ENCODE measurements around the gene HLA-DMB. TPM values are rescaled to one million over a fixed set of nuclear protein-coding genes. Genes with fewer than 3 reads are reported as not detected.

The HLA-DMB gene
- total and polyA plus RNA-seq, 10 of the 15 experiments (the other 5 are each of a cell fraction or from before 2014, with no cell fraction given) = 114 to 173 (median 150) TPM

- TF ChIP-seq EZH2 (IDR thresholded peaks at IDR 0.05; ENCODE audit: borderline replicate concordance, control insufficient read depth, low read depth, low read length) (no peak), CBFB (IDR thresholded peaks at IDR 0.05; ENCODE audit: low read depth) (no peak; the same call in 1 of the 2 replicates), FOS (IDR thresholded peaks at IDR 0.05; ENCODE audit: borderline replicate concordance, extremely low read depth, insufficient read length) (no peak), CBX3 (IDR thresholded peaks at IDR 0.05; ENCODE audit: borderline replicate concordance, low read depth) (no peak), ZNF384 (IDR thresholded peaks at IDR 0.05; ENCODE audit: borderline replicate concordance, low read depth, low read length) (no peak), SMAD1 (IDR thresholded peaks at IDR 0.05; ENCODE audit: low read depth, partially characterized antibody) (no peak), RCOR1 (conservative IDR thresholded peaks at IDR 0.05; ENCODE audit: low read depth, low read length) (no peak; the same call in 1 of the 2 replicates), NR2F1 (conservative IDR thresholded peaks at IDR 0.05) (0 out of 2 replicates have a peak, but pooled peaks have one; percentile 7)
These were observed 31.7 kb upstream of the HLA-DMB start (continued) for GRCh38 chr6:32972353-32973143.

DNA sequence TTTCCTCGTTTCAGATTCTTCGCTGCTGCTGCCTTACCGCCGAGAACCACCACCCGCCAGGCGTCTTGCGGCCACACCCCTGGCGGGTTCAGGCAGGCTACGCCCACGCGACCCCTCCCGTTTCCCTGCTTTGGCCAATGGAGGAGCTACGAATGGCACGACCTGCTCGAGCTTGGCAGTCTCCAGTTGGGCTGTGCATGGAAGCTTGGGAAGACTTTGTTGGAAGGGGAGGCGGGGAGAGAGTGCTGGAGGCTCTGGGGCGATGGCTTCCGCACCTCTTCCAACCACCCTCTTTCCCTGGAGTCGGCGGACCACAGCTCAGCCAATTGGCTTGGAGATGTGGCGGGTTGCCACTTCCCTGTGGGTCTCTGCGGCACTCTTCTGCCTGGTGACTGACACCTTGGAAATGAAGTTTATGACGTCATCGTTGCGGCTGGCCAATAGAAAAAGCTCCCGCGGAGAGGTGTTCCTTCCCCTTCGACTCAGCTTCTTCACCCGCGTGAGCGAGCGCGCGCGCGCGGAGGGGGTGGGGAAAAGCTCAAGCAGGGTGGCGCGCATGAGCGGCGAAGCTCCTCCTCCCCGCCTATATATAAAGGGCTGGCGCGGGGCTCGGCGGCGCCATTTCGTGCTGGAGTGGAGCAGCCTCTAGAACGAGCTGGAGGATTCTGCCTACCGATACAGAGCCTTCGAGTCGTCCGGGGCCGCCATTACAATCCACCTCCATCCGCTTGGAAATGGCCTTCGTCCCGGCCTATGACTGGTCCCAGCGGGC is 30.9 kb upstream of the HLA-DMB start:
- ChIA-PET CTCF (interaction anchor here (0.7 to 13.8 kb wide), 18 partner anchors 9 to 146 kb away, joined by 3 to 162 read pairs (median 9); partner anchors contain the start of genes HLA-DMA, HLA-DMB, HLA-DPB1 and PSMB9), RAD21 (ENCODE audit: unreplicated experiment) (interaction anchor here (0.9 to 12.2 kb wide), 25 partner anchors 9 to 1396 kb away, joined by 3 to 224 read pairs (median 5); partner anchors contain the start of genes GPSM3, HLA-DMA, HLA-DMB and HLA-DOA), POLR2A (interaction anchor here (0.5 to 16.6 kb wide), 38 partner anchors 9 to 1258 kb away, joined by 3 to 486 read pairs (median 5); partner anchors contain the start of genes FKBPL, HLA-DMA, HLA-DMB and HLA-DPA1), SMC1A (ENCODE audit: uncharacterized antibody, unreplicated experiment) (interaction anchor here (0.6 to 17.2 kb wide), 24 partner anchors 14 to 277 kb away, joined by 3 to 347 read pairs (median 4); partner anchors contain the start of genes HLA-DMA, HLA-DMB, HLA-DOA and HLA-DPA1)
- Histone ChIP-seq H3K4me1 (ENCODE audit: control insufficient read depth, insufficient read depth, low read length) (peaks cover 1% of the 10 kb centered on the region; the same call in 1 of the 2 replicates), H3K4me2 (ENCODE audit: control insufficient read depth, insufficient read depth) (peak overlapping the region; percentile 82), H3K4me3 (peak overlapping the region; percentile 93), H2AFZ (ENCODE audit: control insufficient read depth, low read depth, low read length) (no peak overlapping the region), H3K79me2 (ENCODE audit: control insufficient read depth, insufficient read depth, low read length) (peaks cover 95% of the 10 kb centered on the region), H4K20me1 (ENCODE audit: control insufficient read depth, insufficient read depth) (peaks cover 33% of the 10 kb centered on the region), H3K9me3 (replicated peaks; ENCODE audit: control insufficient read depth, insufficient read depth, low read length) (no peaks in the 10 kb centered on the region), H3K36me3 (ENCODE audit: control insufficient read depth in 2 of 2, insufficient read depth in 2 of 2, low read length in 1 of 2) (peaks cover 30 to 35% of the 10 kb centered on the region in 2 experiments), H3K9ac (ENCODE audit: control insufficient read depth, insufficient read depth, low read length) (peak overlapping the region; percentile 100), H3K27ac (ENCODE audit: control insufficient read depth, insufficient read depth) (peak overlapping the region; percentile 100), H3K27me3 (replicated peaks in 1 of 2; ENCODE audit: control insufficient read depth in 2 of 2, insufficient read depth in 2 of 2, low read length in 1 of 2) (no peaks in the 10 kb centered on the region)
- intact Hi-C loops (cut with micrococcal nuclease; ENCODE audit: unreplicated experiment) (loop anchor here (2.0 to 5.0 kb wide), 3 partner anchors 19 to 129 kb away; partner anchors contain the start of genes HLA-DMA and PSMB8), in situ Hi-C loops (cut with MboI) (loop anchor here (25.0 kb wide), 2 partner anchors 1409 to 1691 kb away; partner anchors contain the start of gene LTA)
- under 1% methylated on average over 52 of the region's 58 CpGs for WGBS (ENCODE audit: insufficient coverage, insufficient replicate concordance, low lambda C conversion rate, missing lambda C conversion rate)
- peak; percentile 46 for ATAC-seq
- BruUV-seq (replicated peaks) = no TSS peak
- peak; percentile 100 for DNase-seq (ENCODE audit: low read depth, low spot score)
- peak; percentile 84 for FAIRE-seq
- peak; percentile 99 for TF ChIP-seq TAF1 (IDR thresholded peaks at IDR 0.05; ENCODE audit: borderline replicate concordance, low read depth, low read length)
- TF ChIP-seq HDGF (IDR thresholded peaks at IDR 0.05) = peak; percentile 100
- TF ChIP-seq, protein P1, sequence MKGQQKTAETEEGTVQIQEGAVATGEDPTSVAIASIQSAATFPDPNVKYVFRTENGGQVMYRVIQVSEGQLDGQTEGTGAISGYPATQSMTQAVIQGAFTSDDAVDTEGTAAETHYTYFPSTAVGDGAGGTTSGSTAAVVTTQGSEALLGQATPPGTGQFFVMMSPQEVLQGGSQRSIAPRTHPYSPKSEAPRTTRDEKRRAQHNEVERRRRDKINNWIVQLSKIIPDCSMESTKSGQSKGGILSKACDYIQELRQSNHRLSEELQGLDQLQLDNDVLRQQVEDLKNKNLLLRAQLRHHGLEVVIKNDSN (IDR thresholded peaks at IDR 0.05; ENCODE audit: borderline replicate concordance, extremely low read length, insufficient read depth, low read depth, low read length) = no peak
- TF ChIP-seq, protein P2, sequence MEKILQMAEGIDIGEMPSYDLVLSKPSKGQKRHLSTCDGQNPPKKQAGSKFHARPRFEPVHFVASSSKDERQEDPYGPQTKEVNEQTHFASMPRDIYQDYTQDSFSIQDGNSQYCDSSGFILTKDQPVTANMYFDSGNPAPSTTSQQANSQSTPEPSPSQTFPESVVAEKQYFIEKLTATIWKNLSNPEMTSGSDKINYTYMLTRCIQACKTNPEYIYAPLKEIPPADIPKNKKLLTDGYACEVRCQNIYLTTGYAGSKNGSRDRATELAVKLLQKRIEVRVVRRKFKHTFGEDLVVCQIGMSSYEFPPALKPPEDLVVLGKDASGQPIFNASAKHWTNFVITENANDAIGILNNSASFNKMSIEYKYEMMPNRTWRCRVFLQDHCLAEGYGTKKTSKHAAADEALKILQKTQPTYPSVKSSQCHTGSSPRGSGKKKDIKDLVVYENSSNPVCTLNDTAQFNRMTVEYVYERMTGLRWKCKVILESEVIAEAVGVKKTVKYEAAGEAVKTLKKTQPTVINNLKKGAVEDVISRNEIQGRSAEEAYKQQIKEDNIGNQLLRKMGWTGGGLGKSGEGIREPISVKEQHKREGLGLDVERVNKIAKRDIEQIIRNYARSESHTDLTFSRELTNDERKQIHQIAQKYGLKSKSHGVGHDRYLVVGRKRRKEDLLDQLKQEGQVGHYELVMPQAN (conservative IDR thresholded peaks at IDR 0.05) = no peak
- no peak for TF ChIP-seq ESRRA (IDR thresholded peaks at IDR 0.05; ENCODE audit: low read length)
- TF ChIP-seq PKNOX1 (IDR thresholded peaks at IDR 0.05) = peak; percentile 97
- TF ChIP-seq GABPA (IDR thresholded peaks at IDR 0.05; ENCODE audit: low read depth) = no peak

Data from GM12878 (cell line).